Activated CD8-positive, alpha-beta T cell treated with anti-CD3 and anti-CD28 coated beads for 36 hours (primary cell): Measurements from ENCODE around the gene KL. TPM values are rescaled to one million over a fixed set of nuclear protein-coding genes. Genes with fewer than 3 reads are reported as not detected.

Source experiments
- ATAC-seq: fragments of 200-7000 bp; cut with Tn5 transposase; one replicate; pipeline ENCODE4 v1.10.0; 2021; ENCODE audit warnings: mild to moderate bottlenecking, moderate library complexity
- CTCF ChIA-PET: fragments of 350-600 bp; sonication (Branson Sonifier 250); formaldehyde crosslinking; loops from one replicate; lab custom pipeline; 2021; ENCODE audit warnings: antibody characterized with exemption; lab: Charles Lee
- POLR2A ChIA-PET: fragments of 350-600 bp; sonication (Branson Sonifier 250); formaldehyde crosslinking; loops from one replicate; lab custom pipeline; 2021; ENCODE audit warnings: antibody characterized with exemption; lab: Charles Lee
- DNase-seq: peaks from one replicate; pipeline ENCODE4 v3.0.0-alpha.2; 2020
- H3K27ac Mint-ChIP-seq: one replicate; pipeline ENCODE4 v1.8.0; 2021; ENCODE audit warnings: mild to moderate bottlenecking, mixed read lengths
- H3K27me3 Mint-ChIP-seq: one replicate; pipeline ENCODE4 v1.8.0; 2021; ENCODE audit warnings: mixed read lengths
- H3K36me3 Mint-ChIP-seq: one replicate; pipeline ENCODE4 v1.8.0; 2021; ENCODE audit warnings: low read depth, mixed read lengths
- H3K4me1 Mint-ChIP-seq: one replicate; pipeline ENCODE4 v1.8.0; 2021; ENCODE audit warnings: low read depth, mixed read lengths
- H3K4me3 Mint-ChIP-seq: one replicate; pipeline ENCODE4 v1.8.0; 2021; ENCODE audit warnings: mild to moderate bottlenecking, moderate library complexity, mixed read lengths
- H3K9me3 Mint-ChIP-seq: one replicate; pipeline ENCODE4 v1.8.0; 2021; ENCODE audit warnings: mixed read lengths
- CTCF ChIP-seq: fragments of 200-600 bp; IDR thresholded peaks from one replicate; pipeline ENCODE4 v1.8.0; 2022; ENCODE audit warnings: antibody characterized with exemption, mild to moderate bottlenecking
- intact Hi-C: fragments of 100-400 bp; cut with micrococcal nuclease; formaldehyde crosslinking; loops from one replicate; pipeline ENCODE4 v1.10.0; 2022
- total RNA-seq, 2 experiments: library from RNA; stranded (reverse); gene quantifications; one replicate each; pipeline ENCODE4 v1.2.3, GENCODE V29; 2021

The KL gene
- total RNA-seq, 2 experiments from 2014 or later = 0.22 to 0.27 TPM

- TF ChIP-seq CTCF = no peak
- DNase-seq (no peak), ATAC-seq (no peak)
- Mint-ChIP-seq H3K4me1 (no peaks in the 10 kb centered on the region), H3K4me3 (no peak overlapping the region), H3K36me3 (no peaks in the 10 kb centered on the region), H3K9me3 (no peaks in the 10 kb centered on the region), H3K27ac (no peak overlapping the region), H3K27me3 (peaks cover 7% of the 10 kb centered on the region)
- CTCF ChIA-PET = interaction anchor here (1.0 kb wide), 1 partner anchor 431 kb away, joined by 3 read pairs; no protein-coding TSS in a partner anchor
- intact Hi-C loops = no loop called here
- POLR2A ChIA-PET = no interaction called here
Observed at GRCh38 chr13:33111414-33112110, 95.3 kb downstream of the KL start.

GRCh38 chr13:33112766-33113165 lies 96.5 kb downstream of the KL start:
- no peak for DNase-seq
- POLR2A ChIA-PET = no interaction called here
- no peak for TF ChIP-seq CTCF
- Mint-ChIP-seq H3K27me3 (peaks cover 5% of the 10 kb centered on the region), H3K36me3 (no peaks in the 10 kb centered on the region), H3K4me1 (no peaks in the 10 kb centered on the region), H3K4me3 (no peak overlapping the region), H3K27ac (no peak overlapping the region), H3K9me3 (no peaks in the 10 kb centered on the region)
- CTCF ChIA-PET = no interaction called here
- intact Hi-C loops = no loop called here
- ATAC-seq = no peak

GRCh38 chr13:33114146-33114545 lies 97.9 kb downstream of the KL start:
- TF ChIP-seq CTCF = no peak
- no peak overlapping the region for H3K27ac Mint-ChIP-seq
- ChIA-PET CTCF (no interaction called here), POLR2A (no interaction called here)
- no peaks in the 10 kb centered on the region for H3K36me3 Mint-ChIP-seq
- no peak for DNase-seq
- no peaks in the 10 kb centered on the region for H3K9me3 Mint-ChIP-seq
- no peak overlapping the region for H3K4me3 Mint-ChIP-seq
- no peak for ATAC-seq
- H3K27me3 Mint-ChIP-seq = peaks cover 2% of the 10 kb centered on the region
- H3K4me1 Mint-ChIP-seq = no peaks in the 10 kb centered on the region
- intact Hi-C loops = no loop called here

GRCh38 chr13:33115274-33115673 lies 99.1 kb downstream of the KL start:
- Mint-ChIP-seq H3K9me3 (no peaks in the 10 kb centered on the region), H3K4me3 (no peak overlapping the region), H3K4me1 (no peaks in the 10 kb centered on the region), H3K36me3 (no peaks in the 10 kb centered on the region), H3K27ac (no peak overlapping the region), H3K27me3 (peaks cover 2% of the 10 kb centered on the region)
- no peak for TF ChIP-seq CTCF
- no peak for ATAC-seq
- CTCF ChIA-PET = no interaction called here
- no peak for DNase-seq
- POLR2A ChIA-PET = no interaction called here
- intact Hi-C loops = no loop called here
